ENCODE measurements around the gene ZNF689. TPM values are rescaled to one million over a fixed set of nuclear protein-coding genes. Genes with fewer than 3 reads are reported as not detected.

Gene ZNF689
- total and polyA plus RNA-seq, 7 donors: 3.6 to 10.3 (median 7.9) TPM

GRCh38 chr16:30615358-30616091, 5.3 kb upstream of the ZNF689 start:
- Histone ChIP-seq H3K36me3 (no peaks in the 10 kb centered on the region), H3K4me1 (peaks cover 0 to 4% (median 2%) of the 10 kb centered on the region in 4 donors), H3K4me3 (no peak overlapping the region), H3K27me3 (peaks cover 0 to 4% (median 0%) of the 10 kb centered on the region in 3 donors), H3K27ac (no peak overlapping the region), H3K9me3 (no peaks in the 10 kb centered on the region)
- TF ChIP-seq EP300 (IDR thresholded peaks at IDR 0.05) (no peak), POLR2AphosphoS5 (IDR thresholded peaks at IDR 0.05) (no peak), POLR2A (IDR thresholded peaks at IDR 0.05) (no peak)
- TF ChIP-seq, protein P1, sequence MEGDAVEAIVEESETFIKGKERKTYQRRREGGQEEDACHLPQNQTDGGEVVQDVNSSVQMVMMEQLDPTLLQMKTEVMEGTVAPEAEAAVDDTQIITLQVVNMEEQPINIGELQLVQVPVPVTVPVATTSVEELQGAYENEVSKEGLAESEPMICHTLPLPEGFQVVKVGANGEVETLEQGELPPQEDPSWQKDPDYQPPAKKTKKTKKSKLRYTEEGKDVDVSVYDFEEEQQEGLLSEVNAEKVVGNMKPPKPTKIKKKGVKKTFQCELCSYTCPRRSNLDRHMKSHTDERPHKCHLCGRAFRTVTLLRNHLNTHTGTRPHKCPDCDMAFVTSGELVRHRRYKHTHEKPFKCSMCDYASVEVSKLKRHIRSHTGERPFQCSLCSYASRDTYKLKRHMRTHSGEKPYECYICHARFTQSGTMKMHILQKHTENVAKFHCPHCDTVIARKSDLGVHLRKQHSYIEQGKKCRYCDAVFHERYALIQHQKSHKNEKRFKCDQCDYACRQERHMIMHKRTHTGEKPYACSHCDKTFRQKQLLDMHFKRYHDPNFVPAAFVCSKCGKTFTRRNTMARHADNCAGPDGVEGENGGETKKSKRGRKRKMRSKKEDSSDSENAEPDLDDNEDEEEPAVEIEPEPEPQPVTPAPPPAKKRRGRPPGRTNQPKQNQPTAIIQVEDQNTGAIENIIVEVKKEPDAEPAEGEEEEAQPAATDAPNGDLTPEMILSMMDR (IDR thresholded peaks at IDR 0.05): peak in 2 of 4 experiments; percentile 16 to 52
- no peak for DNase-seq
- WGBS, 2 donors: 35 to 42% methylated on average over 12 of the region's 12 CpGs
- intact Hi-C loops (cut with DNase I): no loop called here

DNA sequence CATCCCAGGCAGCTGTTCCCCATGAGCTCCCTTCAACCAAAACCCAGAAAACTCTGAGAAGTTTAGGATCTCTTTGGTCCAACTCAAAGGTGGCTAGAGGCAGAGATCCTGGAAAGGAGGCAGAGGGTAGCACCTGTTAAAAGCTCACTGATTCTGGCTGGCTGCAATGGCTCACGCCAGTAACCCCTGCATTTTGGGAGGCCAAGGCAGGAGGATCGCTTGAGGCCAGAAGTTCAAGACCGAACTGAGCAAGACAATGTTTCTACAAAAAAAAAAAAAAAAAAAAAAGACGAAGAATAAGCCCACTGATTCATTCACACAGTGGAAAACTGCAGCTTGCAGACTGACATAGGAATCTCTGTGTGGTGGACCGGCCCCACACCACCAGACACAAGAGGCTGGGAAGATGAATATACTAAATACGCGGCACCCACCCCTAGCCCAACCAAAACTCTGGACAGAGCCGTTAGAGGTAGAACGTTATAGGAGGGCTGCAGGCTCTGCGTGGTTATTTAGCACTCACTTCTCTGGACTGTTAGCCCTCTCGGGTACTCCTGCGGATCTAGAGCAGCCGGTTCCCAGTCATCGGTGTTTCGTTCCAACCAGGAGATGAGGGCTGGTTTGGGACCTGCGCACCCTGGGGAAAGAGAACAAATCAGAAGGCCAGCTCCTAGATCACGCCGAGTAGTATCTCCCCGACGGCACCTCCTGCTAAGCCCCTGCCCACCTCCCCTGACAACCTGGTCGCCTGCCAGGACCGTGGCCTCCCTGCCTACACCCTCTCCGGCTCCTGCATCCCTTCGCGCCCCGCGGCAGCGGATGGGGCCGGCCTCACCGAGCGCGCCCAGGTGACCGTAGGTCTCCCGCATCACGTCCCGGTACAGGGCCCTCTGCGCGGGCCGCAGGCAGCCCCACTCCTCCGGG, 925 bp downstream of the ZNF689 start:
- DNase-seq: peak; percentile 79
- H3K9me3 ChIP-seq: no peaks in the 10 kb centered on the region
- 12 to 15% methylated on average over 40 of the region's 40 CpGs for WGBS, 2 donors
- intact Hi-C loops (cut with DNase I): no loop called here
- TF ChIP-seq, protein P1 (IDR thresholded peaks at IDR 0.05): no peak
- no peak for TF ChIP-seq POLR2A (IDR thresholded peaks at IDR 0.05)
- TF ChIP-seq POLR2AphosphoS5 (IDR thresholded peaks at IDR 0.05): no peak
- TF ChIP-seq EP300 (IDR thresholded peaks at IDR 0.05): no peak
- no peaks in the 10 kb centered on the region for H3K27me3 ChIP-seq
- H3K4me3 ChIP-seq: peak overlapping the region; percentile 69 to 96 (median 83)
- H3K4me1 ChIP-seq: peaks cover 0 to 23% (median 16%) of the 10 kb centered on the region in 4 donors
- peaks cover 0 to 46% (median 12%) of the 10 kb centered on the region in 4 donors for H3K36me3 ChIP-seq
- peak overlapping the region; percentile 96 to 99 (median 97) for H3K27ac ChIP-seq

DNA sequence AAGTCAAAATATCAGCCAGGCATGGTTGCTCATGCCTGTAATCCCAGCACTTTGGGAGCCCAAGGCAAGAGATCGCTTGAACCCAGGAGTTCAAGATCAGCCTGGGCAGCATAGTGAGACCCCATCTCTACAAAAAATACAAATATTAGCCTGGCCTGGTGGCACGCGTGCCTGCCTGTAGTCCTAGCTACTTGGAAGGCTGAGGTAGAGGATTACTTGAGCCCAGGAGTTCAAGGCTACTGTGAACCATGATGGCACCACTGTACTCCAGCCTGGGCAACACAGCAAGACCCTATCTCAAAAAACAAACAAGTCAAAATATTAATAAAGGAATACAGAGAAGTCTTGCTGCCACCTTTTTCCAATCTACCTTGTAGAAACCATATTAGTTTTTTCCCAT, 4.2 kb downstream of the ZNF689 start:
- intact Hi-C loops (cut with DNase I): no loop called here
- Histone ChIP-seq H3K4me1 (peaks cover 0 to 31% (median 20%) of the 10 kb centered on the region in 4 donors), H3K36me3 (peaks cover 5 to 62% (median 21%) of the 10 kb centered on the region in 4 donors)

DNA sequence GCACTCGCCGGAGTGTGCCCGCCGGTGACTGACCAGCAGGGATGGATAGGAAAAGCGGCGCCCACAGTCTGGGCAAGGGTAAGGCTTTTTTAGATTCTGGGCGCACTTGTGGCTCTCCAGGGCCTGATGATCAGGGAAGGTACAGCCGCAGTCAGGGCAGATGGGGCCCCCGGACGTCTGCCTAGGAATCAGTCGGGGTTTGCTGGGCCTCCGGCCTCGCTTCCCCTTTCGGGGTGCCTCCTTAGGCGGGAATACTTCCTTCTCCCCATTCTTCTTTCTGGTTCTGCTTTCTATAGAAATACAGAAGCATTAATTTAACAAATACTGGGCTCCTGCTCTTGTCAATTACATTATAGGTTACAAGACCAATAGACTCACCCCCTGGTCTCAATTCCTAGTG, 5.0 kb downstream of the ZNF689 start:
- intact Hi-C loops (cut with DNase I): no loop called here
- TF ChIP-seq EP300 (IDR thresholded peaks at IDR 0.05) (no peak), POLR2A (IDR thresholded peaks at IDR 0.05) (no peak), POLR2AphosphoS5 (IDR thresholded peaks at IDR 0.05) (no peak)
- TF ChIP-seq, protein P1 (IDR thresholded peaks at IDR 0.05): no peak
- no peaks in the 10 kb centered on the region for H3K27me3 ChIP-seq
- no peaks in the 10 kb centered on the region for H3K9me3 ChIP-seq
- WGBS, 2 donors: 92 to 96% methylated on average over 15 of the region's 15 CpGs
- H3K4me1 ChIP-seq: peaks cover 0 to 25% (median 17%) of the 10 kb centered on the region in 4 donors
- H3K36me3 ChIP-seq: peaks cover 5 to 62% (median 21%) of the 10 kb centered on the region in 4 donors
- H3K4me3 ChIP-seq: no peak overlapping the region
- H3K27ac ChIP-seq: no peak overlapping the region
- DNase-seq: no peak

More for the DNA sequence above, 4.2 kb downstream of the ZNF689 start:
- WGBS, 2 donors: 99% methylated on average over 3 of the region's 3 CpGs
- TF ChIP-seq POLR2AphosphoS5 (IDR thresholded peaks at IDR 0.05) (no peak), EP300 (IDR thresholded peaks at IDR 0.05) (no peak), POLR2A (IDR thresholded peaks at IDR 0.05) (no peak)
- TF ChIP-seq, protein P1 (IDR thresholded peaks at IDR 0.05): no peak
- no peaks in the 10 kb centered on the region for H3K9me3 ChIP-seq
- H3K27me3 ChIP-seq: no peaks in the 10 kb centered on the region
- H3K27ac ChIP-seq: no peak overlapping the region
- H3K4me3 ChIP-seq: no peak overlapping the region
- DNase-seq: no peak

Data from sigmoid colon (tissue), 7 donors.